Activated naive CD8-positive, alpha-beta T cell treated with anti-CD3 and anti-CD28 coated beads, Interleukin-2, amount 50 U/mL, for 24 hours (primary cell): ENCODE results near the gene RAB11FIP4.

Source experiments
- ATAC-seq: fragments of 150-1000 bp; cut with Tn5 transposase; one replicate; pipeline ENCODE4 v1.10.0; 2021
- DNase-seq: peaks from one replicate; pipeline ENCODE4 v3.0.0; 2021
- H3K27ac Mint-ChIP-seq: one replicate; pipeline ENCODE4 v1.8.0; 2021; ENCODE audit warnings: mild to moderate bottlenecking, mixed read lengths
- H3K27me3 Mint-ChIP-seq: one replicate; pipeline ENCODE4 v1.8.0; 2021; ENCODE audit warnings: mixed read lengths
- H3K36me3 Mint-ChIP-seq: one replicate; pipeline ENCODE4 v1.8.0; 2021; ENCODE audit warnings: low read depth, mixed read lengths
- H3K4me1 Mint-ChIP-seq: one replicate; pipeline ENCODE4 v1.8.0; 2021; ENCODE audit warnings: mixed read lengths
- H3K4me3 Mint-ChIP-seq: one replicate; pipeline ENCODE4 v1.8.0; 2021; ENCODE audit warnings: mild to moderate bottlenecking, moderate library complexity, mixed read lengths
- H3K9me3 Mint-ChIP-seq: one replicate; pipeline ENCODE4 v1.8.0; 2021; ENCODE audit warnings: mixed read lengths

The RAB11FIP4 gene

GRCh38 chr17:31412511-31412910 lies 21.0 kb downstream of the RAB11FIP4 start:
- Mint-ChIP-seq H3K4me3 (no peak overlapping the region), H3K9me3 (no peaks in the 10 kb centered on the region), H3K36me3 (no peaks in the 10 kb centered on the region), H3K27ac (no peak overlapping the region), H3K27me3 (no peaks in the 10 kb centered on the region), H3K4me1 (no peaks in the 10 kb centered on the region)
- DNase-seq (no peak), ATAC-seq (no peak)

- Mint-ChIP-seq H3K9me3 (no peaks in the 10 kb centered on the region), H3K27me3 (no peaks in the 10 kb centered on the region), H3K4me3 (no peak overlapping the region), H3K27ac (no peak overlapping the region), H3K36me3 (no peaks in the 10 kb centered on the region), H3K4me1 (no peaks in the 10 kb centered on the region)
- ATAC-seq: no peak
- no peak for DNase-seq
These were observed 21.8 kb downstream of the RAB11FIP4 start for GRCh38 chr17:31413081-31413799.

GRCh38 chr17:31413874-31414549 lies 22.5 kb downstream of the RAB11FIP4 start:
- DNase-seq (no peak), ATAC-seq (no peak)
- Mint-ChIP-seq H3K9me3 (no peaks in the 10 kb centered on the region), H3K36me3 (no peaks in the 10 kb centered on the region), H3K27ac (no peak overlapping the region), H3K4me1 (no peaks in the 10 kb centered on the region), H3K4me3 (no peak overlapping the region), H3K27me3 (no peaks in the 10 kb centered on the region)

GRCh38 chr17:31414550-31414918 lies 23.1 kb downstream of the RAB11FIP4 start:
- H3K4me3 Mint-ChIP-seq: no peak overlapping the region
- H3K9me3 Mint-ChIP-seq: no peaks in the 10 kb centered on the region
- H3K27me3 Mint-ChIP-seq: no peaks in the 10 kb centered on the region
- DNase-seq (no peak), ATAC-seq (no peak)
- no peaks in the 10 kb centered on the region for H3K36me3 Mint-ChIP-seq
- H3K4me1 Mint-ChIP-seq: no peaks in the 10 kb centered on the region
- no peak overlapping the region for H3K27ac Mint-ChIP-seq

GRCh38 chr17:31415004-31415454 lies 23.6 kb downstream of the RAB11FIP4 start:
- ATAC-seq (peak; percentile 20), DNase-seq (no peak)
- no peaks in the 10 kb centered on the region for H3K4me1 Mint-ChIP-seq
- no peak overlapping the region for H3K4me3 Mint-ChIP-seq
- H3K36me3 Mint-ChIP-seq: no peaks in the 10 kb centered on the region
- no peak overlapping the region for H3K27ac Mint-ChIP-seq
- H3K27me3 Mint-ChIP-seq: no peaks in the 10 kb centered on the region
- no peaks in the 10 kb centered on the region for H3K9me3 Mint-ChIP-seq

- Mint-ChIP-seq H3K27ac (no peak overlapping the region), H3K4me3 (no peak overlapping the region), H3K27me3 (no peaks in the 10 kb centered on the region), H3K4me1 (no peaks in the 10 kb centered on the region), H3K9me3 (no peaks in the 10 kb centered on the region), H3K36me3 (no peaks in the 10 kb centered on the region)
- no peak for ATAC-seq
- DNase-seq: no peak
These were observed 24.4 kb downstream of the RAB11FIP4 start for GRCh38 chr17:31415640-31416502.

- no peak overlapping the region for H3K27ac Mint-ChIP-seq
- H3K27me3 Mint-ChIP-seq: no peaks in the 10 kb centered on the region
- ATAC-seq (no peak), DNase-seq (no peak)
- no peak overlapping the region for H3K4me3 Mint-ChIP-seq
- H3K9me3 Mint-ChIP-seq: no peaks in the 10 kb centered on the region
- no peaks in the 10 kb centered on the region for H3K4me1 Mint-ChIP-seq
- no peaks in the 10 kb centered on the region for H3K36me3 Mint-ChIP-seq
These were observed 25.0 kb downstream of the RAB11FIP4 start for GRCh38 chr17:31416503-31416923.

- ATAC-seq (no peak), DNase-seq (no peak)
- Mint-ChIP-seq H3K9me3 (no peaks in the 10 kb centered on the region), H3K4me1 (no peaks in the 10 kb centered on the region), H3K27ac (no peak overlapping the region), H3K36me3 (no peaks in the 10 kb centered on the region), H3K4me3 (no peak overlapping the region), H3K27me3 (no peaks in the 10 kb centered on the region)
These were observed 25.7 kb downstream of the RAB11FIP4 start for GRCh38 chr17:31417051-31417792.

GRCh38 chr17:31418773-31419350 lies 27.4 kb downstream of the RAB11FIP4 start:
- Mint-ChIP-seq H3K27ac (no peak overlapping the region), H3K36me3 (no peaks in the 10 kb centered on the region), H3K9me3 (no peaks in the 10 kb centered on the region), H3K27me3 (no peaks in the 10 kb centered on the region), H3K4me3 (no peak overlapping the region), H3K4me1 (no peaks in the 10 kb centered on the region)
- ATAC-seq (no peak), DNase-seq (no peak)

GRCh38 chr17:31422443-31422842 lies 31.0 kb downstream of the RAB11FIP4 start:
- H3K36me3 Mint-ChIP-seq: no peaks in the 10 kb centered on the region
- no peak overlapping the region for H3K27ac Mint-ChIP-seq
- no peaks in the 10 kb centered on the region for H3K9me3 Mint-ChIP-seq
- no peak for DNase-seq
- H3K4me3 Mint-ChIP-seq: no peak overlapping the region
- no peak for ATAC-seq
- H3K4me1 Mint-ChIP-seq: no peaks in the 10 kb centered on the region
- H3K27me3 Mint-ChIP-seq: peaks cover 2% of the 10 kb centered on the region

- ATAC-seq (no peak), DNase-seq (no peak)
- no peaks in the 10 kb centered on the region for H3K36me3 Mint-ChIP-seq
- no peaks in the 10 kb centered on the region for H3K4me1 Mint-ChIP-seq
- no peak overlapping the region for H3K27ac Mint-ChIP-seq
- H3K27me3 Mint-ChIP-seq: peaks cover 4% of the 10 kb centered on the region
- H3K4me3 Mint-ChIP-seq: no peak overlapping the region
- H3K9me3 Mint-ChIP-seq: no peaks in the 10 kb centered on the region
These were observed 33.4 kb downstream of the RAB11FIP4 start for GRCh38 chr17:31424944-31425281.

- DNase-seq: no peak
- Mint-ChIP-seq H3K4me3 (no peak overlapping the region), H3K27ac (no peak overlapping the region), H3K27me3 (peaks cover 6% of the 10 kb centered on the region), H3K4me1 (no peaks in the 10 kb centered on the region), H3K9me3 (no peaks in the 10 kb centered on the region), H3K36me3 (no peaks in the 10 kb centered on the region)
- ATAC-seq: no peak
These were observed 34.0 kb downstream of the RAB11FIP4 start for GRCh38 chr17:31425282-31426040.

GRCh38 chr17:31427684-31428083 lies 36.2 kb downstream of the RAB11FIP4 start:
- Mint-ChIP-seq H3K36me3 (no peaks in the 10 kb centered on the region), H3K27me3 (peaks cover 14% of the 10 kb centered on the region), H3K4me3 (no peak overlapping the region), H3K9me3 (no peaks in the 10 kb centered on the region), H3K4me1 (no peaks in the 10 kb centered on the region), H3K27ac (no peak overlapping the region)
- ATAC-seq: no peak
- no peak for DNase-seq
